CD1c-positive myeloid dendritic cell (primary cell): ENCODE data around the gene LAMB3.

Source experiments
- DNase-seq: peaks from one replicate; pipeline ENCODE4 v3.0.0-alpha.2; 2016; ENCODE audit errors: extremely low spot score

Gene LAMB3

GRCh38 chr1:209633335-209633997 is 18.8 kb downstream of the LAMB3 start:
- DNase-seq = no peak

- no peak for DNase-seq
Measured at GRCh38 chr1:209630383-209631225, 21.6 kb downstream of the LAMB3 start.

GRCh38 chr1:209629621-209630382 is 22.4 kb downstream of the LAMB3 start:
- DNase-seq = no peak

GRCh38 chr1:209628618-209629299 is 23.5 kb downstream of the LAMB3 start:
- no peak for DNase-seq

GRCh38 chr1:209627732-209628196 is 24.5 kb downstream of the LAMB3 start:
- peak; percentile 82 for DNase-seq

GRCh38 chr1:209627027-209627731 is 25.0 kb downstream of the LAMB3 start:
- peak; percentile 56 for DNase-seq

GRCh38 chr1:209626346-209627026 is 25.7 kb downstream of the LAMB3 start:
- DNase-seq = peak; percentile 74

- peak; percentile 6 for DNase-seq
Measured at GRCh38 chr1:209625791-209626285, 26.4 kb downstream of the LAMB3 start.

GRCh38 chr1:209624558-209625549 is 27.4 kb downstream of the LAMB3 start:
- DNase-seq = peak; percentile 33

GRCh38 chr1:209622841-209623829 is 29.1 kb downstream of the LAMB3 start:
- DNase-seq = no peak

GRCh38 chr1:209621741-209622655 is 30.2 kb downstream of the LAMB3 start:
- no peak for DNase-seq

- DNase-seq = no peak
Measured at GRCh38 chr1:209621286-209621685, 30.9 kb downstream of the LAMB3 start.

- DNase-seq = peak; percentile 32
Measured at GRCh38 chr1:209620487-209620884, 31.7 kb downstream of the LAMB3 start.

- DNase-seq = no peak
Measured at GRCh38 chr1:209619696-209620486, 32.3 kb downstream of the LAMB3 start.

GRCh38 chr1:209618756-209619420 is 33.3 kb downstream of the LAMB3 start:
- DNase-seq = no peak
